Suprapubic skin (tissue), 4 donors: ENCODE measurements around the gene ZDHHC19. TPM values are rescaled to one million over a fixed set of nuclear protein-coding genes. Genes with fewer than 3 reads are reported as not detected.

Experiments used
- DNase-seq, 2 donors: peaks; one replicate each; pipeline ENCODE4 v3.0.0-alpha.2; 2019; ENCODE audit warnings: low spot score in 2 of 2
- H3K27ac ChIP-seq: fragments of 200-600 bp; sonication (generic); one replicate; pipeline ENCODE4 v1.5.1; 2019
- H3K27me3 ChIP-seq: fragments of 200-600 bp; sonication (generic); one replicate; pipeline ENCODE4 v1.5.1; 2019
- H3K36me3 ChIP-seq: fragments of 200-600 bp; sonication (generic); one replicate; pipeline ENCODE4 v1.5.1; 2019
- H3K4me1 ChIP-seq: fragments of 200-600 bp; sonication (generic); one replicate; pipeline ENCODE4 v1.5.1; 2019
- H3K4me3 ChIP-seq: fragments of 200-600 bp; sonication (generic); one replicate; pipeline ENCODE4 v1.5.1; 2019; ENCODE audit warnings: mild to moderate bottlenecking
- H3K9me3 ChIP-seq: fragments of 200-600 bp; sonication (generic); one replicate; pipeline ENCODE4 v1.5.1; 2019
- EP300 ChIP-seq: sonication (generic); formaldehyde crosslinking; IDR thresholded peaks from one replicate; pipeline ENCODE4 v1.6.1; 2017; ENCODE audit warnings: antibody characterized with exemption
- POLR2A ChIP-seq, 2 donors: fragments of 450-650 bp; IDR thresholded peaks; one replicate each; pipeline ENCODE4 v1.6.1; 2017; ENCODE audit warnings: antibody characterized with exemption in 2 of 2, mild to moderate bottlenecking in 2 of 2, moderate library complexity in 2 of 2
- POLR2AphosphoS5 ChIP-seq, 3 donors: sonication (generic); formaldehyde crosslinking; IDR thresholded peaks; one replicate each; pipeline ENCODE4 v1.6.1; 2017; ENCODE audit warnings: antibody characterized with exemption in 3 of 3
- WGBS: methylation state at CpG from one replicate; pipeline ENCODE4 v1.1.5; 2018; 5-methylcytosine and 5-hydroxymethylcytosine counted together
- total RNA-seq, 4 donors: library from RNA; depleted of rRNA; stranded (reverse); fragments of >200 nt; gene quantifications; one replicate each; pipeline ENCODE4 v1.1.0, GENCODE V29; 2016
- TF ChIP-seq, protein P1 (sequence below), 2 donors: fragments of 200-600 bp in 1 of 2; fragments of 450-650 bp in 1 of 2; sonication (generic) in 1 of 2; IDR thresholded peaks; one replicate each; pipeline ENCODE4 v1.5.1; 2016 to 2019; ENCODE audit warnings: antibody characterized with exemption in 2 of 2, mild to moderate bottlenecking in 1 of 2, moderate library complexity in 1 of 2

ZDHHC19 gene
- total RNA-seq, 4 donors from 2014 or later = not detected

DNA sequence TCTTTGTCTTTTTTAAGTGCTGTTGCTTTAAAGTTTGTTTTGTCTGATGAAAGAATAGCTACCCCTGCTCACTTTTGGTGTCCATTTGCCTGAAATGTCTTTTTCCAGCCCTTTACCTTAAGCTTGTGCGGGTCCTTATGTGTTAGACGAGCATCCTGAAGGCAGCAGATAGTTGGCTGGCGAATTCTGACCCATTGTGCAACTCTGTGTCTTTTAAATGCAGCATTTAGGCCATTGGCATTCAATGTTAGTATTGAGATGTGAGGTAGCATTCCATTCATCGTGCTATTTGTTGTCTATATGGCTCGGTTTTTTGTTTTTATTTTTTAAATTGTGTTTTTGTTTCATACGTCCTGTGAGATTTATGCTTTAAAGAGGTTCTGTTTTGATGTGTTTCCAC, 55.0 kb downstream of the ZDHHC19 start:
- no peaks in the 10 kb centered on the region for H3K4me1 ChIP-seq
- no peak overlapping the region for H3K27ac ChIP-seq
- TF ChIP-seq EP300 (no peak), POLR2AphosphoS5 (IDR thresholded peaks at IDR 0.05) (no peak), POLR2A (IDR thresholded peaks at IDR 0.05) (no peak)
- TF ChIP-seq, protein P1, sequence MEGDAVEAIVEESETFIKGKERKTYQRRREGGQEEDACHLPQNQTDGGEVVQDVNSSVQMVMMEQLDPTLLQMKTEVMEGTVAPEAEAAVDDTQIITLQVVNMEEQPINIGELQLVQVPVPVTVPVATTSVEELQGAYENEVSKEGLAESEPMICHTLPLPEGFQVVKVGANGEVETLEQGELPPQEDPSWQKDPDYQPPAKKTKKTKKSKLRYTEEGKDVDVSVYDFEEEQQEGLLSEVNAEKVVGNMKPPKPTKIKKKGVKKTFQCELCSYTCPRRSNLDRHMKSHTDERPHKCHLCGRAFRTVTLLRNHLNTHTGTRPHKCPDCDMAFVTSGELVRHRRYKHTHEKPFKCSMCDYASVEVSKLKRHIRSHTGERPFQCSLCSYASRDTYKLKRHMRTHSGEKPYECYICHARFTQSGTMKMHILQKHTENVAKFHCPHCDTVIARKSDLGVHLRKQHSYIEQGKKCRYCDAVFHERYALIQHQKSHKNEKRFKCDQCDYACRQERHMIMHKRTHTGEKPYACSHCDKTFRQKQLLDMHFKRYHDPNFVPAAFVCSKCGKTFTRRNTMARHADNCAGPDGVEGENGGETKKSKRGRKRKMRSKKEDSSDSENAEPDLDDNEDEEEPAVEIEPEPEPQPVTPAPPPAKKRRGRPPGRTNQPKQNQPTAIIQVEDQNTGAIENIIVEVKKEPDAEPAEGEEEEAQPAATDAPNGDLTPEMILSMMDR (IDR thresholded peaks at IDR 0.05) = no peak
- no peak for DNase-seq
- H3K4me3 ChIP-seq = no peak overlapping the region
- no peaks in the 10 kb centered on the region for H3K27me3 ChIP-seq
- no peaks in the 10 kb centered on the region for H3K9me3 ChIP-seq
- peaks cover 4% of the 10 kb centered on the region for H3K36me3 ChIP-seq
- WGBS = 81% methylated on average over 6 of the region's 6 CpGs

- no peak for DNase-seq
- no peak for TF ChIP-seq EP300
- TF ChIP-seq POLR2AphosphoS5 (IDR thresholded peaks at IDR 0.05) = no peak
- TF ChIP-seq, protein P1 (IDR thresholded peaks at IDR 0.05) = no peak
- no peak for TF ChIP-seq POLR2A (IDR thresholded peaks at IDR 0.05)
- H3K27me3 ChIP-seq = no peaks in the 10 kb centered on the region
- 54% methylated on average over 3 of the region's 3 CpGs for WGBS
- no peaks in the 10 kb centered on the region for H3K9me3 ChIP-seq
- no peaks in the 10 kb centered on the region for H3K36me3 ChIP-seq
- H3K4me1 ChIP-seq = no peaks in the 10 kb centered on the region
- H3K27ac ChIP-seq = no peak overlapping the region
- H3K4me3 ChIP-seq = no peak overlapping the region
These were observed 60.7 kb downstream of the ZDHHC19 start for GRCh38 chr3:196150481-196150880.

DNA sequence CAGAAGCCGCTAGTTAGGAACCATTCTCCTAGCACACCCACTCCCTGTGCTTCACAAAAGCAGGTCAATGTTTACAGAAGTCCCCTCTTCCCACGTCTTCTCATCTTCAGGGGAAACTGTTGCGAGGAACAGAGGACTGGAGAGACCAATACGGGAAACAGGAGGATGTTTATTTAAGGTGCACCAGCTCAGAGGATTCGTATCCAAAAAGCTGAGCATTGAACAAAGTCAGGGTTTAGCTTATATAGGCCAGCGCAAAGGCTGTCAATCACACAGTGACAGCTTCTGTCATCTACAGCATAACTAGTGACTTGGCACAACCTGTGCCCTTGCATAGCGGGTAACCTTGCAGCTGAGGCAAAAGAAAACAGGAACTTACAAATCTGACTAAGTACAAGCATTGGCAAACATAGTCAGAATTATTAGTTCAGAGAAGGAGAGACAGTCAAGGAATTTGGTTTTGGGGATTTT, 61.3 kb downstream of the ZDHHC19 start:
- no peak overlapping the region for H3K27ac ChIP-seq
- no peak for DNase-seq
- 91% methylated on average over 7 of the region's 7 CpGs for WGBS
- no peak overlapping the region for H3K4me3 ChIP-seq
- no peaks in the 10 kb centered on the region for H3K9me3 ChIP-seq
- no peaks in the 10 kb centered on the region for H3K4me1 ChIP-seq
- TF ChIP-seq, protein P1 (IDR thresholded peaks at IDR 0.05) = no peak
- TF ChIP-seq EP300 = no peak
- no peak for TF ChIP-seq POLR2A (IDR thresholded peaks at IDR 0.05)
- no peak for TF ChIP-seq POLR2AphosphoS5 (IDR thresholded peaks at IDR 0.05)
- no peaks in the 10 kb centered on the region for H3K27me3 ChIP-seq
- H3K36me3 ChIP-seq = no peaks in the 10 kb centered on the region

DNA sequence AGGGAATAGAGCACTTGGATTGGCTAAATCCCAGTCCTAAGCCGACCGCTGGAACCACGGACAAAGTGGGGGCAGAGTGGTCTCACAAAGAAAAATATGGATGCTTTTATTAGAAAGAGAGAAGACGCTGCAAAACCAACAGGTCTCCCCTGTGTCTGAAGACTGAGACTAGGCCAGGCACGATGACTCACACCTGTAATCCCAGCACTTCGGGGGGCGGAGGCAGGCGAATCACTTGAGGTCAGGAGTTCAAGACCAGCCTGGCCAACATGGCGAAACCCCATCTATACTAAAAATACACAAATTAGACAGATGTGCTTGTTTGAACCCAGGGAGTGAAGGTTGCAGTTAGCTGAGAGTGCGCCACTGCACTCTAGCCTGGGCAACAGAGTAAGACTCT, 61.8 kb downstream of the ZDHHC19 start:
- TF ChIP-seq POLR2AphosphoS5 (IDR thresholded peaks at IDR 0.05) (no peak), POLR2A (IDR thresholded peaks at IDR 0.05) (no peak), EP300 (no peak)
- TF ChIP-seq, protein P1 (IDR thresholded peaks at IDR 0.05) = no peak
- Histone ChIP-seq H3K4me1 (no peaks in the 10 kb centered on the region), H3K27ac (no peak overlapping the region), H3K36me3 (no peaks in the 10 kb centered on the region), H3K4me3 (no peak overlapping the region), H3K9me3 (no peaks in the 10 kb centered on the region), H3K27me3 (no peaks in the 10 kb centered on the region)
- DNase-seq = no peak
- 73% methylated on average over 10 of the region's 10 CpGs for WGBS

Other genes with a start within 250 kb of the ZDHHC19 start
- 100 to 1,000 TPM in 1 of 4 donors, 10 to 100 TPM in 3; 67.6 to 163 (median 70.4) TPM for gene TFRC, start 129.3 kb downstream of the ZDHHC19 start, total RNA-seq
- gene SLC51A, start 5.1 kb upstream of the ZDHHC19 start, total RNA-seq = not detected
- gene PCYT1A, start 76.3 kb upstream of the ZDHHC19 start, total RNA-seq = 100 to 1,000 TPM in 3 of 4 donors, 10 to 100 TPM in 1; 98.2 to 189 (median 141) TPM
- gene DYNLT2B, start 106.8 kb upstream of the ZDHHC19 start, total RNA-seq = 10 to 100 TPM in 2 of 4 donors, 1 to 10 TPM in 2; 5.3 to 13.1 (median 10.6) TPM
- under 1 TPM in 2 of 4 donors, not detected in 2; 0.68 to 0.89 TPM for gene TM4SF19, start 127.0 kb upstream of the ZDHHC19 start, total RNA-seq
- gene UBXN7, start 221.0 kb upstream of the ZDHHC19 start, total RNA-seq = 10 to 100 TPM; 21.7 to 48.6 (median 33.8) TPM